Common myeloid progenitor, CD34-positive (primary cell): Measurements from ENCODE around the gene CDYL2.

Experiments used
- CTCF ChIA-PET: fragments of 350-600 bp; sonication (Branson Sonifier 250); formaldehyde crosslinking; loops from one replicate; lab custom pipeline; 2021; ENCODE audit warnings: antibody characterized with exemption; lab: Charles Lee
- POLR2A ChIA-PET: fragments of 350-600 bp; sonication (Branson Sonifier 250); formaldehyde crosslinking; loops from one replicate; lab custom pipeline; 2021; ENCODE audit warnings: antibody characterized with exemption; lab: Charles Lee
- DNase-seq, 3 donors: peaks; one replicate each; pipeline versions ENCODE4 v3.0.0 to v3.0.0-alpha.2; 2013
- H3K27ac ChIP-seq, 2 experiments: 1 replicate in 1 of 2; 2 replicates in 1 of 2; pipeline ENCODE4 v1.7.0; 2013; ENCODE audit warnings: inconsistent platforms in 2 of 2, low read length in 2 of 2, mild to moderate bottlenecking in 2 of 2, low read depth in 1 of 2, moderate library complexity in 1 of 2; ENCODE audit not compliant: severe bottlenecking in 2 of 2, insufficient read depth in 1 of 2, poor library complexity in 1 of 2
- H3K27me3 ChIP-seq, 5 experiments: replicated peaks in 2 of 5; 1 replicate in 3 of 5; 2 replicates in 2 of 5; pipeline versions ENCODE4 v1.6.1 to v1.7.0; 2013; ENCODE audit warnings: low read length in 4 of 5, mild to moderate bottlenecking in 2 of 5, moderate library complexity in 2 of 5, inconsistent platforms in 1 of 5; ENCODE audit not compliant: insufficient read depth in 5 of 5, control insufficient read depth in 4 of 5
- H3K36me3 ChIP-seq, 4 experiments: 1 replicate in 2 of 4; 2 replicates in 2 of 4; pipeline versions ENCODE4 v1.6.1 to v1.7.0; 2013; ENCODE audit warnings: low read length in 3 of 4, control low read depth in 1 of 4, mild to moderate bottlenecking in 1 of 4; ENCODE audit not compliant: control insufficient read depth in 4 of 4, insufficient read depth in 4 of 4
- H3K4me1 ChIP-seq, 4 experiments: 1 replicate in 3 of 4; 2 replicates in 1 of 4; pipeline versions ENCODE4 v1.6.1 to v1.7.1; 2013; ENCODE audit warnings: low read length in 3 of 4, mild to moderate bottlenecking in 3 of 4, control low read depth in 1 of 4, inconsistent platforms in 1 of 4, moderate library complexity in 1 of 4; ENCODE audit not compliant: control insufficient read depth in 4 of 4, insufficient read depth in 4 of 4; ENCODE audit errors: control extremely low read depth in 1 of 4
- H3K4me3 ChIP-seq, 7 experiments: 1 replicate in 4 of 7; 2 replicates in 3 of 7; pipeline versions ENCODE4 v1.5.1 to v1.7.0; 2013; ENCODE audit warnings: mild to moderate bottlenecking in 7 of 7, low read length in 6 of 7, moderate library complexity in 6 of 7, inconsistent platforms in 2 of 7, low read depth in 2 of 7, control low read depth in 1 of 7; ENCODE audit not compliant: insufficient read depth in 4 of 7, control insufficient read depth in 1 of 7; ENCODE audit errors: extremely low read depth in 1 of 7
- H3K9me3 ChIP-seq, 5 experiments: 1 replicate in 4 of 5; 2 replicates in 1 of 5; pipeline versions ENCODE4 v1.6.1 to v1.7.1; 2013; ENCODE audit warnings: low read length in 4 of 5, mild to moderate bottlenecking in 2 of 5, inconsistent platforms in 1 of 5, low read depth in 1 of 5, moderate library complexity in 1 of 5; ENCODE audit not compliant: control insufficient read depth in 4 of 5, insufficient read depth in 2 of 5; ENCODE audit errors: control extremely low read depth in 1 of 5
- WGBS: methylation state at CpG from one replicate; pipeline ENCODE4 v1.1.5; 2013; ENCODE audit not compliant: insufficient coverage; 5-methylcytosine and 5-hydroxymethylcytosine counted together

The CDYL2 gene

GRCh38 chr16:80683646-80684045, 120.8 kb downstream of the CDYL2 start:
- H3K9me3 ChIP-seq, result peaks cover 0 to 35% (median 4%) of the 10 kb centered on the region in 5 experiments
- no peak overlapping the region for H3K4me3 ChIP-seq
- peaks cover 0 to 31% (median 2%) of the 10 kb centered on the region in 4 experiments for H3K36me3 ChIP-seq
- WGBS, result 100% methylated on average over 3 of the region's 3 CpGs
- DNase-seq, result no peak
- CTCF ChIA-PET, result no interaction called here
- no peak overlapping the region for H3K27ac ChIP-seq
- H3K4me1 ChIP-seq, result no peaks in the 10 kb centered on the region
- POLR2A ChIA-PET, result no interaction called here
- H3K27me3 ChIP-seq, result no peaks in the 10 kb centered on the region

GRCh38 chr16:80682421-80683070, 121.9 kb downstream of the CDYL2 start:
- DNase-seq, result no peak
- WGBS, result 91% methylated on average over 18 of the region's 18 CpGs
- peaks cover 0 to 31% (median 2%) of the 10 kb centered on the region in 4 experiments for H3K36me3 ChIP-seq
- CTCF ChIA-PET, result interaction anchor here (0.6 to 1.0 kb wide), 2 partner anchors 44 to 83 kb away, joined by 3 to 4 read pairs; no protein-coding TSS in a partner anchor
- no peaks in the 10 kb centered on the region for H3K27me3 ChIP-seq
- peaks cover 0 to 35% (median 4%) of the 10 kb centered on the region in 5 experiments for H3K9me3 ChIP-seq
- no peak overlapping the region for H3K27ac ChIP-seq
- no peak overlapping the region for H3K4me3 ChIP-seq
- no peaks in the 10 kb centered on the region for H3K4me1 ChIP-seq
- POLR2A ChIA-PET, result no interaction called here

- peaks cover 0 to 31% (median 2%) of the 10 kb centered on the region in 4 experiments for H3K36me3 ChIP-seq
- H3K9me3 ChIP-seq, result peaks cover 0 to 35% (median 4%) of the 10 kb centered on the region in 5 experiments
- H3K27me3 ChIP-seq, result no peaks in the 10 kb centered on the region
- DNase-seq, result no peak
- ChIA-PET POLR2A (no interaction called here), CTCF (no interaction called here)
- no peak overlapping the region for H3K27ac ChIP-seq
- WGBS, result 98% methylated on average over 6 of the region's 7 CpGs
- peaks cover 0 to 4% (median 3%) of the 10 kb centered on the region in 4 experiments for H3K4me1 ChIP-seq
- H3K4me3 ChIP-seq, result no peak overlapping the region
Measured at GRCh38 chr16:80681436-80681835, 123.0 kb downstream of the CDYL2 start.

- ChIA-PET POLR2A (no interaction called here), CTCF (no interaction called here)
- Histone ChIP-seq H3K27ac (no peak overlapping the region), H3K27me3 (no peaks in the 10 kb centered on the region), H3K4me3 (no peak overlapping the region), H3K4me1 (peaks cover 0 to 8% (median 5%) of the 10 kb centered on the region in 4 experiments), H3K9me3 (peaks cover 0 to 35% (median 4%) of the 10 kb centered on the region in 5 experiments), H3K36me3 (peaks cover 0 to 31% (median 2%) of the 10 kb centered on the region in 4 experiments)
- WGBS, result 87% methylated on average over 4 of the region's 6 CpGs
- no peak for DNase-seq
Measured at GRCh38 chr16:80680839-80681238, 123.6 kb downstream of the CDYL2 start.

- peaks cover 0 to 35% (median 2%) of the 10 kb centered on the region in 4 experiments for H3K36me3 ChIP-seq
- DNase-seq, result no peak
- CTCF ChIA-PET, result interaction anchor here (1.2 kb wide), 1 partner anchor 10 kb away, joined by 3 read pairs; no protein-coding TSS in a partner anchor
- peaks cover 0 to 8% (median 5%) of the 10 kb centered on the region in 4 experiments for H3K4me1 ChIP-seq
- POLR2A ChIA-PET, result no interaction called here
- H3K4me3 ChIP-seq, result no peak overlapping the region
- 98% methylated on average over 7 of the region's 7 CpGs for WGBS
- H3K9me3 ChIP-seq, result peaks cover 0 to 35% (median 4%) of the 10 kb centered on the region in 5 experiments
- no peak overlapping the region for H3K27ac ChIP-seq
- no peaks in the 10 kb centered on the region for H3K27me3 ChIP-seq
Measured at GRCh38 chr16:80680046-80680445, 124.4 kb downstream of the CDYL2 start.

GRCh38 chr16:80674884-80675283, 129.5 kb downstream of the CDYL2 start:
- DNase-seq, result no peak
- CTCF ChIA-PET, result no interaction called here
- POLR2A ChIA-PET, result no interaction called here

GRCh38 chr16:80672379-80672778, 132.0 kb downstream of the CDYL2 start:
- POLR2A ChIA-PET, result no interaction called here
- CTCF ChIA-PET, result no interaction called here
- no peaks in the 10 kb centered on the region for H3K27me3 ChIP-seq

More at GRCh38 chr16:80674884-80675283, 129.5 kb downstream of the CDYL2 start:
- Histone ChIP-seq H3K4me1 (peaks cover 0 to 19% (median 8%) of the 10 kb centered on the region in 4 experiments), H3K36me3 (peaks cover 0 to 6% (median 0%) of the 10 kb centered on the region in 4 experiments), H3K27me3 (no peaks in the 10 kb centered on the region), H3K9me3 (peaks cover 0 to 5% (median 5%) of the 10 kb centered on the region in 5 experiments), H3K4me3 (no peak overlapping the region), H3K27ac (no peak overlapping the region)
- 80% methylated on average over 1 of the region's 1 CpG for WGBS

More at GRCh38 chr16:80672379-80672778, 132.0 kb downstream of the CDYL2 start:
- Histone ChIP-seq H3K9me3 (peaks cover 0 to 8% (median 0%) of the 10 kb centered on the region in 5 experiments), H3K4me3 (no peak overlapping the region), H3K4me1 (peaks cover 0 to 19% (median 8%) of the 10 kb centered on the region in 4 experiments), H3K27ac (no peak overlapping the region), H3K36me3 (peaks cover 0 to 6% (median 0%) of the 10 kb centered on the region in 4 experiments)
- DNase-seq, result no peak
